ENCODE measurements around the gene ZSCAN12.

- TF ChIP-seq REST (IDR thresholded peaks at IDR 0.05; ENCODE audit: low read depth), result no peak
- TF ChIP-seq YY1 (IDR thresholded peaks at IDR 0.05; ENCODE audit: low read depth), result no peak
- no peak for TF ChIP-seq MAX (IDR thresholded peaks at IDR 0.05)
- no peak for TF ChIP-seq EGR1 (IDR thresholded peaks at IDR 0.05)
- no peak for TF ChIP-seq TEAD4 (IDR thresholded peaks at IDR 0.05)
- no peak for TF ChIP-seq NFIC (IDR thresholded peaks at IDR 0.05)
Observed at GRCh38 chr6:28390688-28391087, 8.9 kb downstream of the ZSCAN12 start.

Data from Ishikawa (cell line).